ENCODE results near the gene MYO18B. TPM values are rescaled to one million over a fixed set of nuclear protein-coding genes. Genes with fewer than 3 reads are reported as not detected.

MYO18B gene
- total RNA-seq, 1 experiment from 2014 or later, result 0.05 TPM

- no peak for DNase-seq (ENCODE audit: low read depth, low spot score)
- BruUV-seq (replicated peaks), result no TSS peak
- no peaks in the 10 kb centered on the region for H4K20me1 ChIP-seq (ENCODE audit: insufficient read depth)
- H3K27ac ChIP-seq (ENCODE audit: low read depth, low read length), result no peak overlapping the region
- H3K36me3 ChIP-seq (ENCODE audit: control insufficient read depth in 1 of 2, insufficient read depth in 2 of 2, low read length in 2 of 2), result no peaks in the 10 kb centered on the region
- TF ChIP-seq ELF1 (IDR thresholded peaks at IDR 0.05; ENCODE audit: borderline replicate concordance, low read depth) (no peak), SIN3A (IDR thresholded peaks at IDR 0.05; ENCODE audit: low read depth) (no peak), TCF7L2 (IDR thresholded peaks at IDR 0.05; ENCODE audit: borderline replicate concordance, extremely low read depth, insufficient read depth, insufficient read length) (no peak), EGR1 (IDR thresholded peaks at IDR 0.05; ENCODE audit: low read depth) (no peak), SRF (IDR thresholded peaks at IDR 0.05; ENCODE audit: low read depth) (no peak), CBX3 (IDR thresholded peaks at IDR 0.05; ENCODE audit: low read depth) (no peak), EZH2phosphoT487 (IDR thresholded peaks at IDR 0.05; ENCODE audit: borderline replicate concordance) (no peak), YY1 (IDR thresholded peaks at IDR 0.05; ENCODE audit: extremely low read depth, insufficient replicate concordance, low read depth, low read length) (no peak), POLR2A (IDR thresholded peaks at IDR 0.05; ENCODE audit: borderline replicate concordance, extremely low read depth, insufficient read depth, insufficient read length) (no peak), POLR2AphosphoS5 (IDR thresholded peaks at IDR 0.05; ENCODE audit: low read depth, low read length) (no peak), ZFX (IDR thresholded peaks at IDR 0.05) (no peak), FOSL1 (IDR thresholded peaks at IDR 0.05; ENCODE audit: low read depth) (no peak), CTCF (IDR thresholded peaks at IDR 0.05 in 2 of 3, conservative IDR thresholded peaks at IDR 0.05 in 1 of 3; ENCODE audit: borderline replicate concordance in 1 of 3, insufficient read depth in 1 of 3, low read depth in 2 of 3, low read length in 2 of 3) (no peak)
- TF ChIP-seq, protein P1, sequence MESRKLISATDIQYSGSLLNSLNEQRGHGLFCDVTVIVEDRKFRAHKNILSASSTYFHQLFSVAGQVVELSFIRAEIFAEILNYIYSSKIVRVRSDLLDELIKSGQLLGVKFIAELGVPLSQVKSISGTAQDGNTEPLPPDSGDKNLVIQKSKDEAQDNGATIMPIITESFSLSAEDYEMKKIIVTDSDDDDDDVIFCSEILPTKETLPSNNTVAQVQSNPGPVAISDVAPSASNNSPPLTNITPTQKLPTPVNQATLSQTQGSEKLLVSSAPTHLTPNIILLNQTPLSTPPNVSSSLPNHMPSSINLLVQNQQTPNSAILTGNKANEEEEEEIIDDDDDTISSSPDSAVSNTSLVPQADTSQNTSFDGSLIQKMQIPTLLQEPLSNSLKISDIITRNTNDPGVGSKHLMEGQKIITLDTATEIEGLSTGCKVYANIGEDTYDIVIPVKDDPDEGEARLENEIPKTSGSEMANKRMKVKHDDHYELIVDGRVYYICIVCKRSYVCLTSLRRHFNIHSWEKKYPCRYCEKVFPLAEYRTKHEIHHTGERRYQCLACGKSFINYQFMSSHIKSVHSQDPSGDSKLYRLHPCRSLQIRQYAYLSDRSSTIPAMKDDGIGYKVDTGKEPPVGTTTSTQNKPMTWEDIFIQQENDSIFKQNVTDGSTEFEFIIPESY (IDR thresholded peaks at IDR 0.05; ENCODE audit: extremely low read depth, insufficient replicate concordance, low read length), result no peak
- TF ChIP-seq, protein P2, sequence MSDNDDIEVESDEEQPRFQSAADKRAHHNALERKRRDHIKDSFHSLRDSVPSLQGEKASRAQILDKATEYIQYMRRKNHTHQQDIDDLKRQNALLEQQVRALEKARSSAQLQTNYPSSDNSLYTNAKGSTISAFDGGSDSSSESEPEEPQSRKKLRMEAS (IDR thresholded peaks at IDR 0.05), result no peak
- TF ChIP-seq, protein P3, sequence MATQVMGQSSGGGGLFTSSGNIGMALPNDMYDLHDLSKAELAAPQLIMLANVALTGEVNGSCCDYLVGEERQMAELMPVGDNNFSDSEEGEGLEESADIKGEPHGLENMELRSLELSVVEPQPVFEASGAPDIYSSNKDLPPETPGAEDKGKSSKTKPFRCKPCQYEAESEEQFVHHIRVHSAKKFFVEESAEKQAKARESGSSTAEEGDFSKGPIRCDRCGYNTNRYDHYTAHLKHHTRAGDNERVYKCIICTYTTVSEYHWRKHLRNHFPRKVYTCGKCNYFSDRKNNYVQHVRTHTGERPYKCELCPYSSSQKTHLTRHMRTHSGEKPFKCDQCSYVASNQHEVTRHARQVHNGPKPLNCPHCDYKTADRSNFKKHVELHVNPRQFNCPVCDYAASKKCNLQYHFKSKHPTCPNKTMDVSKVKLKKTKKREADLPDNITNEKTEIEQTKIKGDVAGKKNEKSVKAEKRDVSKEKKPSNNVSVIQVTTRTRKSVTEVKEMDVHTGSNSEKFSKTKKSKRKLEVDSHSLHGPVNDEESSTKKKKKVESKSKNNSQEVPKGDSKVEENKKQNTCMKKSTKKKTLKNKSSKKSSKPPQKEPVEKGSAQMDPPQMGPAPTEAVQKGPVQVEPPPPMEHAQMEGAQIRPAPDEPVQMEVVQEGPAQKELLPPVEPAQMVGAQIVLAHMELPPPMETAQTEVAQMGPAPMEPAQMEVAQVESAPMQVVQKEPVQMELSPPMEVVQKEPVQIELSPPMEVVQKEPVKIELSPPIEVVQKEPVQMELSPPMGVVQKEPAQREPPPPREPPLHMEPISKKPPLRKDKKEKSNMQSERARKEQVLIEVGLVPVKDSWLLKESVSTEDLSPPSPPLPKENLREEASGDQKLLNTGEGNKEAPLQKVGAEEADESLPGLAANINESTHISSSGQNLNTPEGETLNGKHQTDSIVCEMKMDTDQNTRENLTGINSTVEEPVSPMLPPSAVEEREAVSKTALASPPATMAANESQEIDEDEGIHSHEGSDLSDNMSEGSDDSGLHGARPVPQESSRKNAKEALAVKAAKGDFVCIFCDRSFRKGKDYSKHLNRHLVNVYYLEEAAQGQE (IDR thresholded peaks at IDR 0.05; ENCODE audit: low read depth), result no peak
- TF ChIP-seq, protein P4, sequence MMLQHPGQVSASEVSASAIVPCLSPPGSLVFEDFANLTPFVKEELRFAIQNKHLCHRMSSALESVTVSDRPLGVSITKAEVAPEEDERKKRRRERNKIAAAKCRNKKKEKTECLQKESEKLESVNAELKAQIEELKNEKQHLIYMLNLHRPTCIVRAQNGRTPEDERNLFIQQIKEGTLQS (IDR thresholded peaks at IDR 0.05), result no peak
- no peak overlapping the region for H3K4me2 ChIP-seq (ENCODE audit: low read length)
- ATAC-seq, result no peak
- no peak overlapping the region for H3K9ac ChIP-seq (ENCODE audit: low read length)
- no peak overlapping the region for H2AFZ ChIP-seq (ENCODE audit: low read depth, low read length, poor library complexity, severe bottlenecking)
- H3K9me3 ChIP-seq (ENCODE audit: control insufficient read depth in 1 of 2, insufficient read depth in 1 of 2, low read depth in 1 of 2, low read length in 2 of 2), result peaks cover 0 to 3% of the 10 kb centered on the region in 2 experiments; a peak in 1 of 4 replicates
- H3K79me2 ChIP-seq (ENCODE audit: insufficient read depth, low read length), result no peaks in the 10 kb centered on the region
- no peak overlapping the region for H3K4me3 ChIP-seq (replicated peaks in 1 of 2; ENCODE audit: low read depth in 1 of 2, low read length in 2 of 2)
- no peaks in the 10 kb centered on the region for H3K9me2 ChIP-seq (ENCODE audit: insufficient read depth)
- RAD21 ChIA-PET (ENCODE audit: low non-redundant PET in 1 of 2, low total read pairs in 2 of 2, uncharacterized antibody in 2 of 2, unreplicated experiment in 2 of 2), result no interaction called here
- peaks cover 8 to 14% of the 10 kb centered on the region in 2 experiments; a peak in 3 of 4 replicates for H3K4me1 ChIP-seq (ENCODE audit: control insufficient read depth in 1 of 2, insufficient read depth in 2 of 2, low read length in 2 of 2)
- H3K27me3 ChIP-seq (ENCODE audit: insufficient read depth, low read length), result no peaks in the 10 kb centered on the region
- CTCF ChIA-PET, result interaction anchor here (3.9 kb wide), 1 partner anchor 10 kb away, joined by 13 read pairs; no protein-coding TSS in a partner anchor
- intact Hi-C loops (cut with micrococcal nuclease), result no loop called here
- POLR2A ChIA-PET, result no interaction called here
Observed at GRCh38 chr22:25763239-25763777, 21.3 kb downstream of the MYO18B start.
